ENCODE results near the gene LILRA5.
"Not testable (repeated sequence)": the region's sequence is repeated elsewhere in the genome, so short reads cannot be mapped to it uniquely, and the experiment has no call there.

The LILRA5 gene

GRCh38 chr19:54312436-54313377 lies at the start of gene LILRA5:
LILRA5 (minus strand) TSS chr19:54313166; CDS start chr19:54313019, 147 bp downstream.
- H3K27ac ChIP-seq (ENCODE audit: low read depth in 2 of 2, low read length in 2 of 2), result no peak within 1 kb of the TSS
- H3K27me3 ChIP-seq (ENCODE audit: control insufficient read depth in 2 of 2, insufficient read depth in 2 of 2, low read length in 2 of 2), result no peaks in the 10 kb centered on the region
- H3K9me3 ChIP-seq (ENCODE audit: control insufficient read depth in 2 of 2, low read length in 2 of 2), result no peaks in the 10 kb centered on the region
- no peaks in the 10 kb centered on the region for H3K36me3 ChIP-seq (ENCODE audit: control insufficient read depth in 2 of 2, insufficient read depth in 2 of 2, low read length in 2 of 2)
- no peaks in the 10 kb centered on the region for H3K4me1 ChIP-seq (ENCODE audit: control insufficient read depth in 2 of 2, insufficient read depth in 2 of 2, low read length in 2 of 2)
- H3K9ac ChIP-seq (ENCODE audit: low read depth in 1 of 2, low read length in 2 of 2), result no peak within 1 kb of the TSS
- H3K4me3 ChIP-seq (ENCODE audit: low read length in 2 of 2), result no peak within 1 kb of the TSS

- H3K4me1 ChIP-seq (ENCODE audit: control insufficient read depth in 2 of 2, insufficient read depth in 2 of 2, low read length in 2 of 2); H3K27me3 ChIP-seq (ENCODE audit: control insufficient read depth in 2 of 2, insufficient read depth in 2 of 2, low read length in 2 of 2); H3K36me3 ChIP-seq (ENCODE audit: control insufficient read depth in 2 of 2, insufficient read depth in 2 of 2, low read length in 2 of 2); H3K9me3 ChIP-seq (ENCODE audit: control insufficient read depth in 2 of 2, low read length in 2 of 2): not testable (repeated sequence)
- Histone ChIP-seq H3K27ac (ENCODE audit: low read depth in 2 of 2, low read length in 2 of 2) (peak overlapping the region in 1 of 2 donors; percentile 52), H3K9ac (ENCODE audit: low read depth in 1 of 2, low read length in 2 of 2) (peak overlapping the region in 1 of 2 donors; percentile 47), H3K4me3 (ENCODE audit: low read length in 2 of 2) (peak overlapping the region in 1 of 2 donors; percentile 20)
Measured at GRCh38 chr19:54361680-54362422, 48.9 kb upstream of the LILRA5 start.

- H3K27me3 ChIP-seq (ENCODE audit: control insufficient read depth in 2 of 2, insufficient read depth in 2 of 2, low read length in 2 of 2); H3K27ac ChIP-seq (ENCODE audit: low read depth in 2 of 2, low read length in 2 of 2); H3K4me3 ChIP-seq (ENCODE audit: low read length in 2 of 2); H3K9ac ChIP-seq (ENCODE audit: low read depth in 1 of 2, low read length in 2 of 2); H3K9me3 ChIP-seq (ENCODE audit: control insufficient read depth in 2 of 2, low read length in 2 of 2); H3K4me1 ChIP-seq (ENCODE audit: control insufficient read depth in 2 of 2, insufficient read depth in 2 of 2, low read length in 2 of 2); H3K36me3 ChIP-seq (ENCODE audit: control insufficient read depth in 2 of 2, insufficient read depth in 2 of 2, low read length in 2 of 2): not testable (repeated sequence)
Measured at GRCh38 chr19:54359149-54359820, 46.3 kb upstream of the LILRA5 start.

- no peaks in the 10 kb centered on the region for H3K36me3 ChIP-seq (ENCODE audit: control insufficient read depth in 2 of 2, insufficient read depth in 2 of 2, low read length in 2 of 2)
- peaks cover 0 to 3% of the 10 kb centered on the region in 2 donors for H3K4me1 ChIP-seq (ENCODE audit: control insufficient read depth in 2 of 2, insufficient read depth in 2 of 2, low read length in 2 of 2)
- H3K27me3 ChIP-seq (ENCODE audit: control insufficient read depth in 2 of 2, insufficient read depth in 2 of 2, low read length in 2 of 2), result no peaks in the 10 kb centered on the region
- no peak overlapping the region for H3K4me3 ChIP-seq (ENCODE audit: low read length in 2 of 2)
- H3K9me3 ChIP-seq (ENCODE audit: control insufficient read depth in 2 of 2, low read length in 2 of 2), result no peaks in the 10 kb centered on the region
- H3K9ac ChIP-seq (ENCODE audit: low read depth in 1 of 2, low read length in 2 of 2), result no peak overlapping the region
- H3K27ac ChIP-seq (ENCODE audit: low read depth in 2 of 2, low read length in 2 of 2), result no peak overlapping the region
Measured at GRCh38 chr19:54357381-54357780, 44.4 kb upstream of the LILRA5 start.

GRCh38 chr19:54356444-54357056 lies 43.6 kb upstream of the LILRA5 start:
- Histone ChIP-seq H3K9me3 (ENCODE audit: control insufficient read depth in 2 of 2, low read length in 2 of 2) (no peaks in the 10 kb centered on the region), H3K27ac (ENCODE audit: low read depth in 2 of 2, low read length in 2 of 2) (no peak overlapping the region)

GRCh38 chr19:54355675-54356074 lies 42.7 kb upstream of the LILRA5 start:
- H3K9me3 ChIP-seq (ENCODE audit: control insufficient read depth in 2 of 2, low read length in 2 of 2), result no peaks in the 10 kb centered on the region
- no peaks in the 10 kb centered on the region for H3K4me1 ChIP-seq (ENCODE audit: control insufficient read depth in 2 of 2, insufficient read depth in 2 of 2, low read length in 2 of 2)
- no peak overlapping the region for H3K9ac ChIP-seq (ENCODE audit: low read depth in 1 of 2, low read length in 2 of 2)
- no peak overlapping the region for H3K4me3 ChIP-seq (ENCODE audit: low read length in 2 of 2)
- H3K27ac ChIP-seq (ENCODE audit: low read depth in 2 of 2, low read length in 2 of 2), result no peak overlapping the region
- H3K27me3 ChIP-seq (ENCODE audit: control insufficient read depth in 2 of 2, insufficient read depth in 2 of 2, low read length in 2 of 2), result no peaks in the 10 kb centered on the region
- H3K36me3 ChIP-seq (ENCODE audit: control insufficient read depth in 2 of 2, insufficient read depth in 2 of 2, low read length in 2 of 2), result no peaks in the 10 kb centered on the region

More at GRCh38 chr19:54356444-54357056, 43.6 kb upstream of the LILRA5 start:
- Histone ChIP-seq H3K27me3 (ENCODE audit: control insufficient read depth in 2 of 2, insufficient read depth in 2 of 2, low read length in 2 of 2) (no peaks in the 10 kb centered on the region), H3K36me3 (ENCODE audit: control insufficient read depth in 2 of 2, insufficient read depth in 2 of 2, low read length in 2 of 2) (no peaks in the 10 kb centered on the region), H3K4me3 (ENCODE audit: low read length in 2 of 2) (no peak overlapping the region), H3K9ac (ENCODE audit: low read depth in 1 of 2, low read length in 2 of 2) (no peak overlapping the region), H3K4me1 (ENCODE audit: control insufficient read depth in 2 of 2, insufficient read depth in 2 of 2, low read length in 2 of 2) (peaks cover 0 to 3% of the 10 kb centered on the region in 2 donors)

GRCh38 chr19:54354761-54355160 lies 41.8 kb upstream of the LILRA5 start:
- Histone ChIP-seq H3K4me3 (ENCODE audit: low read length in 2 of 2) (no peak overlapping the region), H3K4me1 (ENCODE audit: control insufficient read depth in 2 of 2, insufficient read depth in 2 of 2, low read length in 2 of 2) (no peaks in the 10 kb centered on the region), H3K9ac (ENCODE audit: low read depth in 1 of 2, low read length in 2 of 2) (no peak overlapping the region)

GRCh38 chr19:54352546-54352945 lies 39.6 kb upstream of the LILRA5 start:
- no peak overlapping the region for H3K9ac ChIP-seq (ENCODE audit: low read depth in 1 of 2, low read length in 2 of 2)
- no peaks in the 10 kb centered on the region for H3K36me3 ChIP-seq (ENCODE audit: control insufficient read depth in 2 of 2, insufficient read depth in 2 of 2, low read length in 2 of 2)
- no peaks in the 10 kb centered on the region for H3K4me1 ChIP-seq (ENCODE audit: control insufficient read depth in 2 of 2, insufficient read depth in 2 of 2, low read length in 2 of 2)
- H3K27ac ChIP-seq (ENCODE audit: low read depth in 2 of 2, low read length in 2 of 2), result no peak overlapping the region
- no peaks in the 10 kb centered on the region for H3K9me3 ChIP-seq (ENCODE audit: control insufficient read depth in 2 of 2, low read length in 2 of 2)
- H3K4me3 ChIP-seq (ENCODE audit: low read length in 2 of 2), result no peak overlapping the region
- H3K27me3 ChIP-seq (ENCODE audit: control insufficient read depth in 2 of 2, insufficient read depth in 2 of 2, low read length in 2 of 2), result no peaks in the 10 kb centered on the region

More at GRCh38 chr19:54354761-54355160, 41.8 kb upstream of the LILRA5 start:
- Histone ChIP-seq H3K36me3 (ENCODE audit: control insufficient read depth in 2 of 2, insufficient read depth in 2 of 2, low read length in 2 of 2) (no peaks in the 10 kb centered on the region), H3K9me3 (ENCODE audit: control insufficient read depth in 2 of 2, low read length in 2 of 2) (no peaks in the 10 kb centered on the region), H3K27me3 (ENCODE audit: control insufficient read depth in 2 of 2, insufficient read depth in 2 of 2, low read length in 2 of 2) (no peaks in the 10 kb centered on the region), H3K27ac (ENCODE audit: low read depth in 2 of 2, low read length in 2 of 2) (no peak overlapping the region)

- Histone ChIP-seq H3K4me3 (ENCODE audit: low read length in 2 of 2) (no peak overlapping the region), H3K27ac (ENCODE audit: low read depth in 2 of 2, low read length in 2 of 2) (peak overlapping the region in 1 of 2 donors; percentile 11), H3K9me3 (ENCODE audit: control insufficient read depth in 2 of 2, low read length in 2 of 2) (no peaks in the 10 kb centered on the region), H3K4me1 (ENCODE audit: control insufficient read depth in 2 of 2, insufficient read depth in 2 of 2, low read length in 2 of 2) (no peaks in the 10 kb centered on the region), H3K36me3 (ENCODE audit: control insufficient read depth in 2 of 2, insufficient read depth in 2 of 2, low read length in 2 of 2) (no peaks in the 10 kb centered on the region), H3K9ac (ENCODE audit: low read depth in 1 of 2, low read length in 2 of 2) (no peak overlapping the region), H3K27me3 (ENCODE audit: control insufficient read depth in 2 of 2, insufficient read depth in 2 of 2, low read length in 2 of 2) (no peaks in the 10 kb centered on the region)
Measured at GRCh38 chr19:54352041-54352440, 39.1 kb upstream of the LILRA5 start.

Measured in mucosa of rectum (tissue), 2 donors.